Kidney glomerular epithelial cell (primary cell): Measurements from ENCODE around the gene EPB42.

Source experiments
- DNase-seq: peaks from one replicate; lab custom pipeline; 2025; lab: John Stamatoyannopoulos, UW

The EPB42 gene

GRCh38 chr15:43220991-43221403 is at the start of gene EPB42:
Gene EPB42 (minus strand): TSS chr15:43221018. CDS start chr15:43220825, 193 bp downstream.
- no peak for DNase-seq

GRCh38 chr15:43270113-43270665 is 49.4 kb upstream of the EPB42 start:
- DNase-seq = no peak

- no peak for DNase-seq
These were observed 47.6 kb upstream of the EPB42 start for GRCh38 chr15:43268111-43269105.

- no peak for DNase-seq
These were observed 46.6 kb upstream of the EPB42 start for GRCh38 chr15:43267439-43267838.

GRCh38 chr15:43266834-43267233 is 46.0 kb upstream of the EPB42 start, which contains the start of gene TGM5:
Gene TGM5 (minus strand): TSS chr15:43266928. CDS start chr15:43266849, 79 bp downstream.
- DNase-seq = no peak

- DNase-seq = no peak
These were observed 45.6 kb upstream of the EPB42 start for GRCh38 chr15:43266386-43266785.

- DNase-seq = no peak
These were observed 39.3 kb upstream of the EPB42 start for GRCh38 chr15:43260011-43260615.

- DNase-seq = no peak
These were observed 38.0 kb upstream of the EPB42 start for GRCh38 chr15:43258781-43259180.

GRCh38 chr15:43256341-43256740 is 35.5 kb upstream of the EPB42 start:
- DNase-seq = no peak

GRCh38 chr15:43255376-43255775 is 34.6 kb upstream of the EPB42 start:
- no peak for DNase-seq

- DNase-seq = peak; percentile 70
These were observed 32.9 kb upstream of the EPB42 start for GRCh38 chr15:43253431-43254403.

GRCh38 chr15:43251871-43252250 is 31.0 kb upstream of the EPB42 start:
- DNase-seq = no peak

- DNase-seq = no peak
These were observed 30.5 kb upstream of the EPB42 start for GRCh38 chr15:43251185-43251870.

GRCh38 chr15:43250785-43251184 is 30.0 kb upstream of the EPB42 start:
- DNase-seq = no peak

- DNase-seq = no peak
These were observed 28.9 kb upstream of the EPB42 start for GRCh38 chr15:43249699-43250203.

GRCh38 chr15:43249236-43249635 is 28.4 kb upstream of the EPB42 start:
- no peak for DNase-seq

- DNase-seq = no peak
These were observed 25.5 kb upstream of the EPB42 start for GRCh38 chr15:43246261-43246774.

- DNase-seq = no peak
These were observed 23.3 kb upstream of the EPB42 start for GRCh38 chr15:43244092-43244491.

- no peak for DNase-seq
These were observed 22.3 kb upstream of the EPB42 start for GRCh38 chr15:43243020-43243645.

GRCh38 chr15:43242616-43243015 is 21.8 kb upstream of the EPB42 start:
- no peak for DNase-seq
